Stomach (tissue), 19 donors: ENCODE measurements around the gene ZNF892. TPM values are rescaled to one million over a fixed set of nuclear protein-coding genes. Genes with fewer than 3 reads are reported as not detected.

Experiments
- DNase-seq, 2 donors: peaks; one replicate each; pipeline versions ENCODE4 v3.0.0 to v3.0.0-alpha.2; 2013 to 2019
- H3K27ac ChIP-seq, 5 donors: fragments of 200-600 bp in 4 of 5; sonication (generic) in 4 of 5; one replicate each; pipeline ENCODE4 v1.5.1; 2013 to 2019; ENCODE audit warnings: mild to moderate bottlenecking in 1 of 5, moderate library complexity in 1 of 5
- H3K27me3 ChIP-seq, 3 donors: fragments of 200-600 bp; sonication (generic); one replicate each; pipeline ENCODE4 v1.5.1; 2017 to 2019; ENCODE audit warnings: mixed run types in 1 of 3
- H3K36me3 ChIP-seq, 4 donors: fragments of 200-600 bp; sonication (generic); 1 replicate in 3 of 4; 2 replicates in 1 of 4; pipeline ENCODE4 v1.5.1; 2016 to 2019
- H3K4me1 ChIP-seq, 4 donors: fragments of 200-600 bp; sonication (generic); one replicate each; pipeline ENCODE4 v1.5.1; 2016 to 2019
- H3K4me3 ChIP-seq, 4 donors: fragments of 200-600 bp; sonication (generic) in 3 of 4; one replicate each; pipeline ENCODE4 v1.5.1; 2016 to 2019; ENCODE audit warnings: mild to moderate bottlenecking in 1 of 4
- H3K9me3 ChIP-seq, 4 donors: fragments of 200-600 bp; sonication (generic); one replicate each; pipeline ENCODE4 v1.5.1; 2016 to 2019
- CTCF ChIP-seq, 7 experiments: fragments of 450-650 bp in 4 of 7; fragments of 200-600 bp in 3 of 7; sonication (generic) in 3 of 7; IDR thresholded peaks; one replicate each; pipeline ENCODE4 v1.5.1; 2016 to 2019; ENCODE audit warnings: antibody characterized with exemption in 7 of 7, control low read depth in 2 of 7, mild to moderate bottlenecking in 1 of 7
- EP300 ChIP-seq: sonication (generic); formaldehyde crosslinking; IDR thresholded peaks from one replicate; pipeline ENCODE4 v1.6.1; 2017; ENCODE audit warnings: antibody characterized with exemption
- POLR2A ChIP-seq, 4 donors: fragments of 450-650 bp; IDR thresholded peaks; one replicate each; pipeline ENCODE4 v1.6.1; 2016; ENCODE audit warnings: antibody characterized with exemption in 4 of 4, control low read depth in 2 of 4, mild to moderate bottlenecking in 1 of 4, moderate library complexity in 1 of 4
- POLR2AphosphoS5 ChIP-seq, 3 donors: sonication (generic); formaldehyde crosslinking; IDR thresholded peaks; one replicate each; pipeline ENCODE4 v1.6.1; 2016; ENCODE audit warnings: antibody characterized with exemption in 3 of 3
- WGBS, 5 donors: extraction: QIAGEN DNeasy Blood & Tissue Kit in 3 of 5; methylation state at CpG; one replicate each; pipeline versions ENCODE4 v1.1.5 to v1.1.7; 2013 to 2018; 5-methylcytosine and 5-hydroxymethylcytosine counted together
- intact Hi-C: fragments of 100-400 bp; cut with DNase I; formaldehyde crosslinking; loops from one replicate; pipeline ENCODE4 v1.15.1; 2023; ENCODE audit warnings: low total_unique reads
- long read RNA-seq, 10 donors: transcript quantifications; one replicate each; lab custom pipeline, GENCODE V29; 2026
- polyA plus RNA-seq, 3 donors: library from polyadenylated mRNA; stranded (reverse); fragments of 200-250 nt; gene quantifications; one replicate each; pipeline ENCODE4 v1.2.3, GENCODE V29; 2013
- total RNA-seq, 5 donors: library from RNA; depleted of rRNA; stranded (reverse); fragments of >200 nt; gene quantifications; one replicate each; pipeline versions ENCODE4 v1.1.0 to v1.2.3, GENCODE V29; 2014 to 2016
- donor health status: healthy with polysubstance abuse.
- donor health status: Bipolar disorder and iron deficiency.
- donor health status: healthy.

The ZNF892 gene
- 10 to 100 TPM in 1 of 5 donors, 1 to 10 TPM in 4; 1.2 to 12.5 (median 4.2) TPM for total RNA-seq
- under 1 TPM in 2 of 3 donors, not detected in 1; 0.23 to 0.62 TPM for polyA plus RNA-seq
- long read RNA-seq, donor 1: 0 reads
- long read RNA-seq, donor 2, partial matches to known transcripts: 0 of 1 reads
- long read RNA-seq, donor 2, other reads (novel, unspliced or antisense): 0 of 1 reads
- long read RNA-seq, donor 3: 0 reads
- long read RNA-seq, donor 4: 0 reads
- long read RNA-seq, donor 5: 0 reads
- long read RNA-seq, donor 6: 0 reads
- long read RNA-seq, donor 7, partial matches to known transcripts: 0 of 1 reads
- long read RNA-seq, donor 7, other reads (novel, unspliced or antisense): 0 of 1 reads
- long read RNA-seq, donor 8: 0 reads
- long read RNA-seq, donor 9: 0 reads
- long read RNA-seq, donor 10: 0 reads

DNA sequence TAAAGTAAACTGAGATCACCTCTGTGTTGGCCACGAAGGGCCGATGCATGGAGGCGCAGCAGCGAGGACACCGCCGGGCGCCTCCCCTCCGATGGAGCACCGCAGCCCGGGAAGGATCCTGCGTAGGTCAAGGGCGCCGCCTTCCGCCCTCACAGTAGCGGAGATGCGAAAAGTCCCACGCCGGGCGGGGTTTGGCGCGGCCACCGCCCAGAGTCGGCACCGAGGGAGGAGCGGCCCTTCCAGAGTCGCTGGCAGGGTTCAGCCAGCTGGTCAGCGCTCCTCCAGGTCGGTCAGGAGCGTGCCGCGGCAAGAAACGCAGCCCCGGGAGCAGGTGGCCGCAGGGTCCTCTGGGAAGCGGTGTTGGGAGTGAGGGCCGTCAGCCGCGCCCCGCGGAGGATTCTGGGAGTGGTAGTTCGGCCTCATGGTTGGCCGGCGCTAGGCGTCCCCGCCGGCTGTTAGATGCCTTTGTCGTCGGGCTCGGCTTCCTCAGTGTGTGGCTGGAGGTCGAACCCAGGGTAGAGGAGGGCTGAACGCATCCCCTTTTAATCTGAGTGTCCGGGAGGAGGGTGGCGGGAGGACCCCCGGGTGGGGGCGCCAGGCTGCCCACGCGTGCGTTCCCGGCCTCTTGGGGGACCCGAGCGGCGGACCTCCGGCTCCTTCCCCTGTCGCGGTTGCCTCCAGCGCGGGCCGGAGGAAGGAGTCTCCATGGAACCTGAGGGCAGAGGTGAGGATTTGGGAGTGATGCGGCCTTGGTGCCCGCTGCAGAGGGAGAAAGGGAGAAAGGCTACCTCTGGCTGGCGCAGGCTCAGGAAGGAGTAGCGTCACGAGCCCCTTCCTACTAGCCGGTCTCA is at the start of gene ZNF892:
Gene ZNF892 (plus strand): TSS at position 411 of the 851 bp plus-strand sequence. CDS start 295 bp downstream, at position 706.
- no peaks in the 10 kb centered on the region for H3K27me3 ChIP-seq
- H3K4me1 ChIP-seq: peaks cover 0 to 22% (median 13%) of the 10 kb centered on the region in 4 donors
- DNase-seq: peak; percentile 92 to 97
- H3K27ac ChIP-seq: peak within 1 kb of the TSS; percentile 68 to 93 (median 88)
- intact Hi-C loops: no loop called here
- peaks cover 8 to 29% (median 20%) of the 10 kb centered on the region in 4 donors for H3K9me3 ChIP-seq
- WGBS, 5 donors: 1% methylated on average over 29 to 74 of the region's 74 CpGs
- TF ChIP-seq POLR2AphosphoS5 (IDR thresholded peaks at IDR 0.05): peak; percentile 67 to 93 (median 80)
- peak in 2 of 7 experiments; percentile 10 to 51 for TF ChIP-seq CTCF (IDR thresholded peaks at IDR 0.05)
- TF ChIP-seq EP300: no peak
- TF ChIP-seq POLR2A (IDR thresholded peaks at IDR 0.05): peak in 1 of 4 donors; percentile 24
- H3K36me3 ChIP-seq: peaks cover 12 to 34% (median 27%) of the 10 kb centered on the region in 4 donors
- peak within 1 kb of the TSS; percentile 63 to 81 (median 66) for H3K4me3 ChIP-seq

DNA sequence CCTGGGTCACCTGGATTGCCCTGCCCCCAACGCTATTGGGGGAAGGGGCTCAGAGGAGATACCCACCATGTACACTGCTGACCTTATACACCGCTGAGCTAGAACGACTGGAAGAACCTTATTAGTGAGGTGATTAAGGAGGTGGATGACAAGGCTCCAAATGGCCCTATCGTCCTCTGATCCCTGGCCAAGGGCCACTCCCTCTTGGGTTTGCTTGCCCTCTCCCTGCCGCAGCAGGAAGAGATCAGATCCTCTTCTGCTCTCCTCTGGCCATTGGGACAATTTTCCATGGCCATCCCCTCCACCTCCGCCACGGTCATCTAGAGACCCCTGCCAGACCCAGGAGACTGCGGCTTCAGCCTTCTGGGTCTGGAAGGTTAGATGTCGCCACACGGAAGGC is 48.9 kb upstream of the ZNF892 start:
- H3K4me1 ChIP-seq: peaks cover 9 to 29% (median 20%) of the 10 kb centered on the region in 4 donors
- no peak for DNase-seq
- intact Hi-C loops: no loop called here
- peaks cover 5 to 39% (median 37%) of the 10 kb centered on the region in 4 donors for H3K36me3 ChIP-seq
- TF ChIP-seq POLR2A (IDR thresholded peaks at IDR 0.05) (no peak), POLR2AphosphoS5 (IDR thresholded peaks at IDR 0.05) (no peak), CTCF (IDR thresholded peaks at IDR 0.05) (no peak), EP300 (no peak)
- H3K9me3 ChIP-seq: peaks cover 0 to 28% (median 14%) of the 10 kb centered on the region in 4 donors
- WGBS, 5 donors: 49 to 63% (median 62%) methylated on average over 5 to 10 of the region's 10 CpGs
- peak overlapping the region in 4 of 5 donors; percentile 80 to 88 (median 84) for H3K27ac ChIP-seq
- no peaks in the 10 kb centered on the region for H3K27me3 ChIP-seq
- H3K4me3 ChIP-seq: peak overlapping the region; percentile 61 to 88 (median 74)

DNA sequence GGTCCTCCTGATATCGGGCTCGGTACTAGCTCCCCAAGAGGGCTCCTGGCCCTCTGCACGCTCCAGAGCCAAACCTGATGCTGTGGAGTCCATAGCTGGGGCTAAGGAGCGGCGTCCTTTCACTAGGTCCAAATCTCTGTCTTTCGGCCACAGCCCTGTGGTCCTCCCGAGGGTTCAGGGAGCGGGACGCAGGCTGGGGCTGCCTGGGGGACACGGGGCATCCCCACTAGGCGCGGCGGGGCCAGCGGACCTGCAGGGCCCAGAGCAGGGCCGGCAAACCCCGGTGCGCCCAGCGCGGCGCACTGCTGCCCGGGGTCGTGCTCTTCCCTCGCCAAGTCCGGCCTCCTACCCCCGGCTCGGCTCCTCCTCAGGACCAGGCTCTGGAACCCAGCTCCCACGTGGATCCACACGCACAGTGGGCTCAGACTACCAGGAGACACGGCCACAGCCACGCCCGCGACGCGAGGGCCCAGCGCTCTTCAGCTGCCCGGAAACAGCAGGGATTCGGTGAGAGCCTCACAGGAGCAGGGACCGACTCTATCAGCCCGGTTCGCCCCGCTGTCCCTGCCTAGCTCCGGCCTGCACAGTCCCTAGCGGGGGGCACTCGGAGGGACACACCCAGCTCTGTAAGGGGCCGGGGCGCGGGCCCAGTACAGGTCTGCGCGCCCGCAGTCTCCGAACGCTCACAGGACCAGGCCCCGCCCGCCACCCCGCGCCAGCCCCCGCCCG is 48.3 kb upstream of the ZNF892 start:
- Histone ChIP-seq H3K4me1 (peaks cover 9 to 35% (median 23%) of the 10 kb centered on the region in 4 donors), H3K9me3 (peaks cover 0 to 22% (median 10%) of the 10 kb centered on the region in 4 donors), H3K4me3 (peak overlapping the region; percentile 61 to 88 (median 74)), H3K27ac (peak overlapping the region; percentile 80 to 89 (median 87)), H3K27me3 (no peaks in the 10 kb centered on the region), H3K36me3 (peaks cover 5 to 33% (median 31%) of the 10 kb centered on the region in 4 donors)
- peak; percentile 45 to 78 for DNase-seq
- intact Hi-C loops: no loop called here
- WGBS, 5 donors: 1 to 10% (median 2%) methylated on average over 7 to 56 of the region's 58 CpGs
- TF ChIP-seq POLR2A (IDR thresholded peaks at IDR 0.05) (no peak), POLR2AphosphoS5 (IDR thresholded peaks at IDR 0.05) (peak in 1 of 3 donors; percentile 14), CTCF (IDR thresholded peaks at IDR 0.05) (no peak), EP300 (no peak)
